ENCODE data around the gene SORCS1. TPM values are rescaled to one million over a fixed set of nuclear protein-coding genes. Genes with fewer than 3 reads are reported as not detected.

Gene SORCS1
- total RNA-seq, 1 experiment from 2014 or later = not detected

- Histone ChIP-seq H3K36me3 (ENCODE audit: control insufficient read depth in 1 of 2, insufficient read depth in 2 of 2, low read length in 2 of 2) (no peaks in the 10 kb centered on the region; a peak in 1 of 4 replicates), H3K9me2 (ENCODE audit: insufficient read depth) (no peaks in the 10 kb centered on the region), H3K4me2 (ENCODE audit: low read length) (no peak overlapping the region), H3K9ac (ENCODE audit: low read length) (no peak overlapping the region), H3K9me3 (ENCODE audit: control insufficient read depth in 1 of 2, insufficient read depth in 1 of 2, low read depth in 1 of 2, low read length in 2 of 2) (peaks cover 23 to 35% of the 10 kb centered on the region in 2 experiments; a peak in 2 of 4 replicates), H3K79me2 (ENCODE audit: insufficient read depth, low read length) (no peaks in the 10 kb centered on the region), H2AFZ (ENCODE audit: low read depth, low read length, poor library complexity, severe bottlenecking) (no peak overlapping the region), H3K4me3 (replicated peaks in 1 of 2; ENCODE audit: low read depth in 1 of 2, low read length in 2 of 2) (no peak overlapping the region), H3K4me1 (ENCODE audit: control insufficient read depth in 1 of 2, insufficient read depth in 2 of 2, low read length in 2 of 2) (no peaks in the 10 kb centered on the region), H3K27me3 (ENCODE audit: insufficient read depth, low read length) (no peaks in the 10 kb centered on the region), H4K20me1 (ENCODE audit: insufficient read depth) (no peaks in the 10 kb centered on the region), H3K27ac (ENCODE audit: low read depth, low read length) (no peak overlapping the region)
- ChIA-PET POLR2A (no interaction called here), CTCF (no interaction called here), RAD21 (ENCODE audit: low non-redundant PET in 1 of 2, low total read pairs in 2 of 2, uncharacterized antibody in 2 of 2, unreplicated experiment in 2 of 2) (no interaction called here)
- no TSS peak for BruUV-seq (replicated peaks)
- TF ChIP-seq RAD21 (IDR thresholded peaks at IDR 0.05; ENCODE audit: low read depth) (no peak), CBX3 (IDR thresholded peaks at IDR 0.05; ENCODE audit: low read depth) (no peak), SP1 (IDR thresholded peaks at IDR 0.05; ENCODE audit: low read depth) (no peak), POLR2A (IDR thresholded peaks at IDR 0.05; ENCODE audit: borderline replicate concordance, extremely low read depth, insufficient read depth, insufficient read length) (no peak), SRF (IDR thresholded peaks at IDR 0.05; ENCODE audit: low read depth) (no peak), FOSL1 (IDR thresholded peaks at IDR 0.05; ENCODE audit: low read depth) (no peak), CTCF (IDR thresholded peaks at IDR 0.05 in 2 of 3, conservative IDR thresholded peaks at IDR 0.05 in 1 of 3; ENCODE audit: borderline replicate concordance in 1 of 3, insufficient read depth in 1 of 3, low read depth in 2 of 3, low read length in 2 of 3) (no peak), EZH2phosphoT487 (IDR thresholded peaks at IDR 0.05; ENCODE audit: borderline replicate concordance) (no peak), JUND (IDR thresholded peaks at IDR 0.05) (no peak), CEBPB (IDR thresholded peaks at IDR 0.05; ENCODE audit: low read depth) (no peak), ZFX (IDR thresholded peaks at IDR 0.05) (no peak), POLR2AphosphoS5 (IDR thresholded peaks at IDR 0.05; ENCODE audit: low read depth, low read length) (no peak), YY1 (IDR thresholded peaks at IDR 0.05; ENCODE audit: extremely low read depth, insufficient replicate concordance, low read depth, low read length) (no peak), EGR1 (IDR thresholded peaks at IDR 0.05; ENCODE audit: low read depth) (no peak)
- TF ChIP-seq, protein P1, sequence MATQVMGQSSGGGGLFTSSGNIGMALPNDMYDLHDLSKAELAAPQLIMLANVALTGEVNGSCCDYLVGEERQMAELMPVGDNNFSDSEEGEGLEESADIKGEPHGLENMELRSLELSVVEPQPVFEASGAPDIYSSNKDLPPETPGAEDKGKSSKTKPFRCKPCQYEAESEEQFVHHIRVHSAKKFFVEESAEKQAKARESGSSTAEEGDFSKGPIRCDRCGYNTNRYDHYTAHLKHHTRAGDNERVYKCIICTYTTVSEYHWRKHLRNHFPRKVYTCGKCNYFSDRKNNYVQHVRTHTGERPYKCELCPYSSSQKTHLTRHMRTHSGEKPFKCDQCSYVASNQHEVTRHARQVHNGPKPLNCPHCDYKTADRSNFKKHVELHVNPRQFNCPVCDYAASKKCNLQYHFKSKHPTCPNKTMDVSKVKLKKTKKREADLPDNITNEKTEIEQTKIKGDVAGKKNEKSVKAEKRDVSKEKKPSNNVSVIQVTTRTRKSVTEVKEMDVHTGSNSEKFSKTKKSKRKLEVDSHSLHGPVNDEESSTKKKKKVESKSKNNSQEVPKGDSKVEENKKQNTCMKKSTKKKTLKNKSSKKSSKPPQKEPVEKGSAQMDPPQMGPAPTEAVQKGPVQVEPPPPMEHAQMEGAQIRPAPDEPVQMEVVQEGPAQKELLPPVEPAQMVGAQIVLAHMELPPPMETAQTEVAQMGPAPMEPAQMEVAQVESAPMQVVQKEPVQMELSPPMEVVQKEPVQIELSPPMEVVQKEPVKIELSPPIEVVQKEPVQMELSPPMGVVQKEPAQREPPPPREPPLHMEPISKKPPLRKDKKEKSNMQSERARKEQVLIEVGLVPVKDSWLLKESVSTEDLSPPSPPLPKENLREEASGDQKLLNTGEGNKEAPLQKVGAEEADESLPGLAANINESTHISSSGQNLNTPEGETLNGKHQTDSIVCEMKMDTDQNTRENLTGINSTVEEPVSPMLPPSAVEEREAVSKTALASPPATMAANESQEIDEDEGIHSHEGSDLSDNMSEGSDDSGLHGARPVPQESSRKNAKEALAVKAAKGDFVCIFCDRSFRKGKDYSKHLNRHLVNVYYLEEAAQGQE (IDR thresholded peaks at IDR 0.05; ENCODE audit: low read depth) = no peak
- TF ChIP-seq, protein P2, sequence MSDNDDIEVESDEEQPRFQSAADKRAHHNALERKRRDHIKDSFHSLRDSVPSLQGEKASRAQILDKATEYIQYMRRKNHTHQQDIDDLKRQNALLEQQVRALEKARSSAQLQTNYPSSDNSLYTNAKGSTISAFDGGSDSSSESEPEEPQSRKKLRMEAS (IDR thresholded peaks at IDR 0.05) = no peak
- TF ChIP-seq, protein P3, sequence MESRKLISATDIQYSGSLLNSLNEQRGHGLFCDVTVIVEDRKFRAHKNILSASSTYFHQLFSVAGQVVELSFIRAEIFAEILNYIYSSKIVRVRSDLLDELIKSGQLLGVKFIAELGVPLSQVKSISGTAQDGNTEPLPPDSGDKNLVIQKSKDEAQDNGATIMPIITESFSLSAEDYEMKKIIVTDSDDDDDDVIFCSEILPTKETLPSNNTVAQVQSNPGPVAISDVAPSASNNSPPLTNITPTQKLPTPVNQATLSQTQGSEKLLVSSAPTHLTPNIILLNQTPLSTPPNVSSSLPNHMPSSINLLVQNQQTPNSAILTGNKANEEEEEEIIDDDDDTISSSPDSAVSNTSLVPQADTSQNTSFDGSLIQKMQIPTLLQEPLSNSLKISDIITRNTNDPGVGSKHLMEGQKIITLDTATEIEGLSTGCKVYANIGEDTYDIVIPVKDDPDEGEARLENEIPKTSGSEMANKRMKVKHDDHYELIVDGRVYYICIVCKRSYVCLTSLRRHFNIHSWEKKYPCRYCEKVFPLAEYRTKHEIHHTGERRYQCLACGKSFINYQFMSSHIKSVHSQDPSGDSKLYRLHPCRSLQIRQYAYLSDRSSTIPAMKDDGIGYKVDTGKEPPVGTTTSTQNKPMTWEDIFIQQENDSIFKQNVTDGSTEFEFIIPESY (IDR thresholded peaks at IDR 0.05; ENCODE audit: extremely low read depth, insufficient replicate concordance, low read length) = no peak
- DNase-seq (ENCODE audit: low read depth, low spot score) (no peak), ATAC-seq (no peak)
- intact Hi-C loops (cut with micrococcal nuclease) = no loop called here
Observed at GRCh38 chr10:106652279-106652678, 512.2 kb downstream of the SORCS1 start.

Measured in HCT116 (cell line).